Kidney (tissue), 14 donors: Measurements from ENCODE around the gene XAGE3. TPM values are rescaled to one million over a fixed set of nuclear protein-coding genes. Genes with fewer than 3 reads are reported as not detected.
"Not testable (repeated sequence)": the region's sequence is repeated elsewhere in the genome, so short reads cannot be mapped to it uniquely, and the experiment has no call there.

Experiments
- DNase-seq, 5 donors: peaks; one replicate each; pipeline ENCODE4 v3.0.0-alpha.2; 2013 to 2020
- FAIRE-seq: peaks from 2 replicates; lab custom pipeline; 2012; peaks lifted over from hg19 to GRCh38; lab: Jason Lieb, UNC
- H3K27ac ChIP-seq, 2 donors: one replicate each; pipeline ENCODE4 v1.7.0; 2013; ENCODE audit warnings: low read depth in 2 of 2, low read length in 2 of 2, inconsistent platforms in 1 of 2
- H3K27me3 ChIP-seq: one replicate; pipeline ENCODE4 v1.7.1; 2013; ENCODE audit warnings: low read length, inconsistent platforms; ENCODE audit not compliant: control insufficient read depth, insufficient read depth
- H3K36me3 ChIP-seq, 3 donors: one replicate each; pipeline versions ENCODE4 v1.7.0 to v1.7.1; 2013; ENCODE audit warnings: low read length in 3 of 3, control low read depth in 1 of 3, inconsistent platforms in 1 of 3; ENCODE audit not compliant: insufficient read depth in 3 of 3, control insufficient read depth in 2 of 3
- H3K4me1 ChIP-seq, 3 donors: one replicate each; pipeline versions ENCODE4 v1.7.0 to v1.7.1; 2013; ENCODE audit warnings: low read length in 3 of 3, inconsistent platforms in 1 of 3, low read depth in 1 of 3; ENCODE audit not compliant: control insufficient read depth in 2 of 3, insufficient read depth in 2 of 3
- H3K4me3 ChIP-seq, 3 donors: one replicate each; pipeline versions ENCODE4 v1.7.0 to v1.8.1; 2013; ENCODE audit warnings: low read length in 3 of 3, control low read depth in 1 of 3, inconsistent platforms in 1 of 3
- H3K9ac ChIP-seq, 3 donors: one replicate each; pipeline versions ENCODE4 v1.7.0 to v1.7.1; 2013; ENCODE audit warnings: low read length in 3 of 3, control low read depth in 1 of 3, inconsistent platforms in 1 of 3
- H3K9me3 ChIP-seq, 3 donors: one replicate each; pipeline versions ENCODE4 v1.7.0 to v1.7.1; 2013; ENCODE audit warnings: low read length in 3 of 3, control low read depth in 1 of 3, inconsistent platforms in 1 of 3; ENCODE audit not compliant: control insufficient read depth in 2 of 3, insufficient read depth in 1 of 3
- intact Hi-C: fragments of 100-400 bp; cut with DNase I; formaldehyde crosslinking; loops from one replicate; pipeline ENCODE4 v1.11.1; 2022
- polyA plus RNA-seq: library from polyadenylated mRNA; stranded (reverse); fragments of 350-450 nt; fragmentation: Illumina TruSeq; extraction: RNeasy Lipid Tissue Mini Kit (QIAGEN cat#74804); gene quantifications from one replicate; pipeline ENCODE4 v1.2.3, GENCODE V29; 2014; ENCODE audit warnings: low read depth, low replicate concordance; ENCODE audit not compliant: insufficient read depth
- total RNA-seq: library from RNA; stranded (reverse); fragmentation: NEBNext Ultra II Directional; extraction: Animal tissue kit (Norgen Biotek cat#: 25700); gene quantifications from one replicate; pipeline ENCODE4 v1.2.1, GENCODE V29; 2021
- TF ChIP-seq, protein P1 (sequence below): IDR thresholded peaks from 3 replicates; pipeline ENCODE4 v1.5.1; 2012; ENCODE audit warnings: mild to moderate bottlenecking, moderate library complexity, borderline replicate concordance; ENCODE audit not compliant: insufficient read depth; ENCODE audit errors: extremely low read depth
- donor health status: control.
- donor health status: control.
- donor health status: control.
- donor health status: control.
- donor health status: control.
- donor health status: DM: yes; HTN: yes; CAD: no.
- donor health status: Normal renal cell carcinoma (clear cell type).

The XAGE3 gene
- total and polyA plus RNA-seq, 2 donors from 2014 or later, result not detected

DNA sequence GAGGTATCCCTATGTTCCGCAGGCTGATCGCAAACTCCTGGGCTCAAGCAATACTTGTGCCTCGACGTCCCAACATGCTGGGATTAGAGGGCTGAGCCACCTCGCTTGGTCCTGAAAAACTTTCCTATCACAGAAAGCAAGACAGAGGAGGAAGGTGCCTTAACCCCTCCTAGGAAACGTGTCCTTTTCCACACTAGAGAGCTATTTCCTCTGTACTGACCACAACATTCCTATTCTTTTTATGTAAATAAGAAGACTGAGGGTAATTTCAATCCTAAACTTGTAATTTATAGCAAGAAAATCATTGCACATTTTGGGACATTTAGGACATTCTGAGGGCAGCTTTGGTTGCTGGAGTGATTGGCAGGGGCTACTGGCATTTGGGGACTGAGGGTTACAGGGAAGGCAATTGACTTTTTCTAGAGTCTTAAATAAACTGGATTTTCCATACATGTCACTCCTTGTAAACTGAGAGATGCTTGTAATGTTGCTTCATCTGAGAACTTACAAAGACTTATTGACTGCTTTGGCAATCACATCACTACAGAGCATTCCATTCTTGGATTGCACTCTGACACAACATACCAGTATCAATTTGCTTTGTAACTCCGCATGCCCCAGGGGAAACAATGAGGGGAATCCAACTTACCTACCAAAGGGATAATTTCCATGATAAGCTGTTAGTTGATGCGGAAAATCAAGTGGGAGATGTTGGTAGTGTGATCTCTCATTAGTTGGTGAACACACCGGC is 15.6 kb downstream of the XAGE3 start:
- no peak overlapping the region for H3K4me3 ChIP-seq
- no peaks in the 10 kb centered on the region for H3K4me1 ChIP-seq
- no peaks in the 10 kb centered on the region for H3K27me3 ChIP-seq
- no peak overlapping the region for H3K27ac ChIP-seq
- no peak for DNase-seq
- FAIRE-seq, result no peak
- TF ChIP-seq, protein P1, sequence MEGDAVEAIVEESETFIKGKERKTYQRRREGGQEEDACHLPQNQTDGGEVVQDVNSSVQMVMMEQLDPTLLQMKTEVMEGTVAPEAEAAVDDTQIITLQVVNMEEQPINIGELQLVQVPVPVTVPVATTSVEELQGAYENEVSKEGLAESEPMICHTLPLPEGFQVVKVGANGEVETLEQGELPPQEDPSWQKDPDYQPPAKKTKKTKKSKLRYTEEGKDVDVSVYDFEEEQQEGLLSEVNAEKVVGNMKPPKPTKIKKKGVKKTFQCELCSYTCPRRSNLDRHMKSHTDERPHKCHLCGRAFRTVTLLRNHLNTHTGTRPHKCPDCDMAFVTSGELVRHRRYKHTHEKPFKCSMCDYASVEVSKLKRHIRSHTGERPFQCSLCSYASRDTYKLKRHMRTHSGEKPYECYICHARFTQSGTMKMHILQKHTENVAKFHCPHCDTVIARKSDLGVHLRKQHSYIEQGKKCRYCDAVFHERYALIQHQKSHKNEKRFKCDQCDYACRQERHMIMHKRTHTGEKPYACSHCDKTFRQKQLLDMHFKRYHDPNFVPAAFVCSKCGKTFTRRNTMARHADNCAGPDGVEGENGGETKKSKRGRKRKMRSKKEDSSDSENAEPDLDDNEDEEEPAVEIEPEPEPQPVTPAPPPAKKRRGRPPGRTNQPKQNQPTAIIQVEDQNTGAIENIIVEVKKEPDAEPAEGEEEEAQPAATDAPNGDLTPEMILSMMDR, result no peak
- no peaks in the 10 kb centered on the region for H3K9me3 ChIP-seq
- intact Hi-C loops, result no loop called here
- no peaks in the 10 kb centered on the region for H3K36me3 ChIP-seq
- H3K9ac ChIP-seq, result no peak overlapping the region

DNA sequence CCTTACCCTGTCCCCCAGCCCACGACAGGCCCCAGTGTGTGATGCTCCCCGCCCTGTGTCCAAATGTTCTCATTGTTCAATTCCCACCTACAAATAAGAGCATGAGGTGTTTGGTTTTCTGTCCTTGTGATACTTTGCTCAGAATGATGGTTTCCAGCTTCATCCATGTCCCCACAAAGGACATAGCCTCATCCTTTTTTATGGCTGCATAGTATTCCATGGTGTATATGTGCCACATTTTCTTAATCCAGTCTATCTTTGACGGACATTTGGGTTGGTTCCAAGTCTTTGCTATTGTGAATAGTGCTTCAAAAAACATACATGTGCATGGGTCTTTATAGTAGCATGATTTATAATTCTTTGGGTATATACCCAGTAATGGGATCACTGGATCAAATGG is 24.3 kb downstream of the XAGE3 start:
- FAIRE-seq, H3K27ac ChIP-seq, H3K9me3 ChIP-seq, H3K4me1 ChIP-seq, intact Hi-C loops, DNase-seq, H3K4me3 ChIP-seq, H3K27me3 ChIP-seq, H3K9ac ChIP-seq, H3K36me3 ChIP-seq: not testable (repeated sequence)

DNA sequence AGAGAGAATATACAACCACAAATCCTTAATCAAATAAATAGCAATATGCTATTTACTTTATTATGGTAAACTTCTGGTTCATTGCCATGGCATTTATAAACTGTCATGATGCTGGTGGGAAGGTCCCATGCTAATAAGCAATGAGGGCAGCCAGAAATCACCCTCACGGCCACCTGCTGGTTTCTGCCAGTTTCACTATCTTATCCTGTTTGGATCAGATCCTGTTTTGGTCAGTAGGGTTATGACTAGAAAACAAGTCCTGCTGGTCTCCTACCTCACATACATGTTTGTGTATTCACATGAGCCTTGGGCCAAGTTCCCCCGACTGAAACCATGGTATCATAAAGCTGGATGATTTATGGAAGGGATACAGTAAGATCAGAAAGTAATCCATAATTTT is 28.7 kb downstream of the XAGE3 start:
- DNase-seq (peak in 1 of 5 donors; percentile 0), FAIRE-seq (no peak)
- intact Hi-C loops, result no loop called here
- Histone ChIP-seq H3K27me3 (no peaks in the 10 kb centered on the region), H3K9ac (no peak overlapping the region), H3K4me3 (no peak overlapping the region), H3K9me3 (no peaks in the 10 kb centered on the region), H3K36me3 (no peaks in the 10 kb centered on the region), H3K27ac (no peak overlapping the region), H3K4me1 (no peaks in the 10 kb centered on the region)
- TF ChIP-seq, protein P1, result no peak

DNA sequence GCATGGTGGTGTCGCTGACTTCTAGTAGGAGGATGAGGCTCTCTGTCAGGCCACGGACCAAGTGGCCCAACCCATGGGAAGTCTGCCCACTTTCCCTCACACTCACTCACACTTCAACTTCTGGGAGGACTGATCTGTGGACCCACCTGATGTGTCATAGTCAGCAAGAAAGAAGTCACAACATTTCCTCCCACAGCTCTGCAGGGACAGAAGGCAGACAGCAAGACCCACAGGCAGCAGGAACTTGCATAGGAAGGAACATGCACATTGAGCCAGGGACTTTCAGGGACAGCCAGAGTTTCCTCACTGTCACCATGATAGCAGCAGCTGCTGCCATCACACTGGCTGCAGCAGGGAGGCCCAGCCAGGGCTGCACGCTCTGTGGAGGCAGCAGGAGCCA is 37.3 kb downstream of the XAGE3 start:
- H3K27me3 ChIP-seq, result no peaks in the 10 kb centered on the region
- no peak for DNase-seq
- no peaks in the 10 kb centered on the region for H3K36me3 ChIP-seq
- TF ChIP-seq, protein P1, result no peak
- intact Hi-C loops, result no loop called here
- H3K9me3 ChIP-seq, result no peaks in the 10 kb centered on the region
- H3K4me1 ChIP-seq, result no peaks in the 10 kb centered on the region
- H3K27ac ChIP-seq, result no peak overlapping the region
- no peak for FAIRE-seq
- H3K4me3 ChIP-seq, result no peak overlapping the region
- H3K9ac ChIP-seq, result no peak overlapping the region
